HG03159 (cell line): Measurements from ENCODE around the gene NCK2.
A peak's percentile ranks its signal among the peaks of the same experiment; 100 is the strongest.

ENCODE experiments used
- ATAC-seq: cut with Tn5 transposase; IDR thresholded peaks from one replicate; pipeline ENCODE4 v1.9.1; 2021; ENCODE audit warnings: mild to moderate bottlenecking, moderate library complexity; ENCODE audit not compliant: unreplicated experiment

Gene NCK2

GRCh38 chr2:105910497-105911238 is 166.0 kb downstream of the NCK2 start:
- ATAC-seq: no peak

- no peak for ATAC-seq
Observed at GRCh38 chr2:105911425-105911824, 166.7 kb downstream of the NCK2 start.

- no peak for ATAC-seq
Observed at GRCh38 chr2:105912081-105912480, 167.4 kb downstream of the NCK2 start.

- ATAC-seq: peak; percentile 88
Observed at GRCh38 chr2:105915005-105915558, 170.4 kb downstream of the NCK2 start.

GRCh38 chr2:105917226-105917625 is 172.5 kb downstream of the NCK2 start:
- no peak for ATAC-seq

GRCh38 chr2:105917688-105918087 is 173.0 kb downstream of the NCK2 start:
- no peak for ATAC-seq

GRCh38 chr2:105919191-105919811 is 174.6 kb downstream of the NCK2 start:
- ATAC-seq: no peak

GRCh38 chr2:105919826-105920225 is 175.1 kb downstream of the NCK2 start:
- ATAC-seq: no peak

GRCh38 chr2:105924271-105924670 is 179.6 kb downstream of the NCK2 start:
- ATAC-seq: no peak

GRCh38 chr2:105924932-105925331 is 180.2 kb downstream of the NCK2 start:
- ATAC-seq: no peak

- no peak for ATAC-seq
Observed at GRCh38 chr2:105925390-105925789, 180.7 kb downstream of the NCK2 start.

- no peak for ATAC-seq
Observed at GRCh38 chr2:105926960-105927678, 182.4 kb downstream of the NCK2 start.

- ATAC-seq: no peak
Observed at GRCh38 chr2:105928086-105928485, 183.4 kb downstream of the NCK2 start.

GRCh38 chr2:105928563-105928962 is 183.9 kb downstream of the NCK2 start:
- ATAC-seq: no peak

- no peak for ATAC-seq
Observed at GRCh38 chr2:105929516-105929915, 184.8 kb downstream of the NCK2 start.

- ATAC-seq: no peak
Observed at GRCh38 chr2:105932582-105932981, 187.9 kb downstream of the NCK2 start.

- ATAC-seq: no peak
Observed at GRCh38 chr2:105933906-105934305, 189.2 kb downstream of the NCK2 start.

GRCh38 chr2:105934467-105934866 is 189.8 kb downstream of the NCK2 start:
- no peak for ATAC-seq

- no peak for ATAC-seq
Observed at GRCh38 chr2:105935063-105935462, 190.4 kb downstream of the NCK2 start.

GRCh38 chr2:105936954-105937353 is 192.2 kb downstream of the NCK2 start:
- no peak for ATAC-seq

GRCh38 chr2:105937498-105938097 is 192.9 kb downstream of the NCK2 start:
- ATAC-seq: no peak
